ENCODE results near the gene AEBP1. TPM values are rescaled to one million over a fixed set of nuclear protein-coding genes. Genes with fewer than 3 reads are reported as not detected.

AEBP1 gene
- total and polyA plus RNA-seq, 2 experiments from 2014 or later, result 15.1 to 42.0 TPM

- H4K20me1 ChIP-seq (replicated peaks; ENCODE audit: insufficient read depth), result no peaks in the 10 kb centered on the region
- no peak overlapping the region for H3K4me3 ChIP-seq
- no peak overlapping the region for H3K4me3 Mint-ChIP-seq
- H3K27ac ChIP-seq (ENCODE audit: low read depth), result no peak overlapping the region
- H3K36me3 Mint-ChIP-seq (ENCODE audit: low read depth), result no peaks in the 10 kb centered on the region
- no peaks in the 10 kb centered on the region for H3K36me3 ChIP-seq (ENCODE audit: insufficient read depth)
- H3K79me2 ChIP-seq (replicated peaks; ENCODE audit: insufficient read depth), result no peaks in the 10 kb centered on the region
- no peak for TF ChIP-seq CREB1 (CRISPR knock-in tag; IDR thresholded peaks at IDR 0.05; ENCODE audit: low read depth)
- no peak for TF ChIP-seq EZH2 (IDR thresholded peaks at IDR 0.05; ENCODE audit: low read depth, unreplicated experiment)
- TF ChIP-seq JUNB (IDR thresholded peaks at IDR 0.05; ENCODE audit: unreplicated experiment), result no peak
- no peak for TF ChIP-seq ZNF331 (CRISPR knock-in tag; IDR thresholded peaks at IDR 0.05; ENCODE audit: low read depth)
- TF ChIP-seq ETS1 (IDR thresholded peaks at IDR 0.05), result no peak
- TF ChIP-seq CTCF (conservative IDR thresholded peaks at IDR 0.05; ENCODE audit: low read depth in 2 of 2), result no peak
- no peak for TF ChIP-seq EZH2phosphoT487 (IDR thresholded peaks at IDR 0.05; ENCODE audit: unreplicated experiment)
- TF ChIP-seq ZNF462 (CRISPR knock-in tag; IDR thresholded peaks at IDR 0.05), result no peak
- no peak for TF ChIP-seq POLR2AphosphoS5 (IDR thresholded peaks at IDR 0.05; ENCODE audit: low read depth)
- TF ChIP-seq ZNF114 (CRISPR knock-in tag; IDR thresholded peaks at IDR 0.05), result no peak
- no peak for TF ChIP-seq STAT1 (IDR thresholded peaks at IDR 0.05; ENCODE audit: unreplicated experiment)
- H3K9me2 ChIP-seq (ENCODE audit: insufficient read depth), result no peaks in the 10 kb centered on the region
- H3K27me3 ChIP-seq (ENCODE audit: insufficient read depth), result peaks cover 19% of the 10 kb centered on the region
- H2AFZ ChIP-seq, result no peak overlapping the region
- H3K9me3 Mint-ChIP-seq, result no peaks in the 10 kb centered on the region
- H3K4me2 ChIP-seq, result no peak overlapping the region
- H3K4me1 Mint-ChIP-seq, result peaks cover 4% of the 10 kb centered on the region; the same call in 2 of the 3 replicates
- H3F3A ChIP-seq (replicated peaks; ENCODE audit: low read depth), result no peaks in the 10 kb centered on the region
- DNase-seq (ENCODE audit: low spot score) (no peak), ATAC-seq (no peak)
- H3K4me1 ChIP-seq (ENCODE audit: insufficient read depth), result no peaks in the 10 kb centered on the region
- H3K27ac Mint-ChIP-seq, result no peak overlapping the region
- peaks cover 25% of the 10 kb centered on the region for H3K27me3 Mint-ChIP-seq (ENCODE audit: insufficient read depth, low read depth, poor library complexity)
Observed at GRCh38 chr7:44140341-44140740, 36.2 kb downstream of the AEBP1 start.
